GM12878 (cell line): ENCODE results near the gene EBP. TPM values are rescaled to one million over a fixed set of nuclear protein-coding genes. Genes with fewer than 3 reads are reported as not detected.

ENCODE experiments used
- ATAC-seq: fragments of 200-7000 bp; cut with Tn5 transposase; 3 replicates; pipeline ENCODE4 v1.9.1; 2020; ENCODE audit warnings: mild to moderate bottlenecking, moderate library complexity
- BruUV-seq: library from RNA; stranded (reverse); fragments of 400-500 nt; replicated peaks from 2 replicates; lab custom pipeline; 2021; lab: Mats Ljungman, UMichigan
- CTCF ChIA-PET: fragments of 300-600 bp; sonication (Branson Sonifier 250); formaldehyde crosslinking; extraction: SDS; loops from one replicate; lab custom pipeline; 2021; ENCODE audit warnings: inconsistent platforms; lab: Yijun Ruan, JAX
- POLR2A ChIA-PET: fragments of 350-600 bp; formaldehyde crosslinking; extraction: SDS; loops from one replicate; lab custom pipeline; 2021; ENCODE audit warnings: inconsistent platforms; lab: Charles Lee
- RAD21 ChIA-PET: fragments of 300-600 bp; sonication (Branson Sonifier 250); formaldehyde crosslinking; loops from one replicate; lab custom pipeline; 2023; ENCODE audit warnings: antibody characterized with exemption; ENCODE audit not compliant: unreplicated experiment; lab: Charles Lee
- SMC1A ChIA-PET: fragments of 300-600 bp; sonication (Branson Sonifier 250); formaldehyde crosslinking; loops from one replicate; lab custom pipeline; 2023; ENCODE audit not compliant: unreplicated experiment, uncharacterized antibody; lab: Charles Lee
- DNase-seq: peaks from one replicate; pipeline ENCODE4 v3.0.0-alpha.2; 2011; ENCODE audit warnings: low read depth, low spot score
- FAIRE-seq: peaks from 3 replicates; lab custom pipeline; 2011; peaks lifted over from hg19 to GRCh38; lab: Jason Lieb, UNC
- H2AFZ ChIP-seq: 2 replicates; pipeline ENCODE4 v1.6.0; 2011; ENCODE audit warnings: low read depth, low read length, control low read depth; ENCODE audit not compliant: control insufficient read depth
- H3K27ac ChIP-seq: 2 replicates; pipeline ENCODE4 v1.5.1; 2011; ENCODE audit warnings: control low read depth; ENCODE audit not compliant: control insufficient read depth, insufficient read depth
- H3K27me3 ChIP-seq, 2 experiments: replicated peaks in 1 of 2; 2 replicates each; pipeline versions ENCODE4 v1.6.0 to v1.6.1; 2011; ENCODE audit warnings: low read length in 1 of 2; ENCODE audit not compliant: control insufficient read depth in 2 of 2, insufficient read depth in 2 of 2
- H3K36me3 ChIP-seq, 2 experiments: 2 replicates each; pipeline ENCODE4 v1.5.1; 2011; ENCODE audit warnings: low read length in 1 of 2; ENCODE audit not compliant: control insufficient read depth in 2 of 2, insufficient read depth in 2 of 2
- H3K4me1 ChIP-seq: 2 replicates; pipeline ENCODE4 v1.6.1; 2011; ENCODE audit warnings: mild to moderate bottlenecking, low read length, moderate library complexity, mixed read lengths; ENCODE audit not compliant: control insufficient read depth, insufficient read depth
- H3K4me2 ChIP-seq: 2 replicates; pipeline ENCODE4 v1.6.0; 2011; ENCODE audit warnings: control low read depth; ENCODE audit not compliant: control insufficient read depth, insufficient read depth
- H3K4me3 ChIP-seq: fragments of 200-600 bp; sonication (generic); 2 replicates; pipeline ENCODE4 v1.5.1; 2016
- H3K79me2 ChIP-seq: 2 replicates; pipeline ENCODE4 v1.6.0; 2011; ENCODE audit warnings: low read length; ENCODE audit not compliant: control insufficient read depth, insufficient read depth
- H3K9ac ChIP-seq: 2 replicates; pipeline ENCODE4 v1.8.0; 2011; ENCODE audit warnings: low read length, control low read depth, mixed read lengths; ENCODE audit not compliant: control insufficient read depth, insufficient read depth
- H3K9me3 ChIP-seq: replicated peaks from 3 replicates; pipeline ENCODE4 v1.5.1; 2011; ENCODE audit warnings: mild to moderate bottlenecking, low read length; ENCODE audit not compliant: control insufficient read depth, insufficient read depth
- H4K20me1 ChIP-seq: 2 replicates; pipeline ENCODE4 v1.6.0; 2011; ENCODE audit not compliant: control insufficient read depth, insufficient read depth
- ATF2 ChIP-seq: IDR thresholded peaks from 2 replicates; pipeline ENCODE4 v1.6.1; 2012; ENCODE audit warnings: low read length, inconsistent platforms
- ATF7 ChIP-seq: fragments of 450-650 bp; IDR thresholded peaks from 2 replicates; pipeline ENCODE4 v1.6.1; 2016; ENCODE audit warnings: low read depth, mild to moderate bottlenecking
- BMI1 ChIP-seq: fragments of 450-650 bp; IDR thresholded peaks from 2 replicates; pipeline ENCODE4 v1.6.1; 2016; ENCODE audit warnings: mild to moderate bottlenecking, moderate library complexity, borderline replicate concordance
- CHD1 ChIP-seq: IDR thresholded peaks from 2 replicates; pipeline ENCODE4 v1.6.1; 2012; ENCODE audit warnings: low read depth, low read length, improper control_type of control experiment
- CREB1 ChIP-seq: IDR thresholded peaks from 2 replicates; pipeline ENCODE4 v1.6.1; 2012; ENCODE audit warnings: low read depth, mild to moderate bottlenecking, inconsistent platforms
- CUX1 ChIP-seq: IDR thresholded peaks from 2 replicates; pipeline ENCODE4 v1.6.1; 2012; ENCODE audit warnings: improper control_type of control experiment, low read depth, low read length; ENCODE audit not compliant: insufficient replicate concordance
- ESRRA ChIP-seq: IDR thresholded peaks from 2 replicates; pipeline ENCODE4 v1.6.1; 2012; ENCODE audit warnings: mild to moderate bottlenecking, low read length, improper control_type of control experiment
- NBN ChIP-seq: fragments of 450-650 bp; IDR thresholded peaks from 2 replicates; pipeline ENCODE4 v1.6.1; 2016
- NRF1 ChIP-seq: conservative IDR thresholded peaks from 2 replicates; pipeline ENCODE4 v1.6.1; 2011; ENCODE audit warnings: mild to moderate bottlenecking, low read depth, low read length, improper control_type of control experiment
- SREBF1 ChIP-seq: IDR thresholded peaks from 2 replicates; pipeline ENCODE4 v1.6.1; 2012; ENCODE audit warnings: mild to moderate bottlenecking, low read length
- SRF ChIP-seq, 2 experiments: IDR thresholded peaks; 2 replicates each; pipeline ENCODE4 v1.6.1; 2011; ENCODE audit warnings: low read depth in 2 of 2, low read length in 2 of 2, mild to moderate bottlenecking in 1 of 2, moderate library complexity in 1 of 2
- TAF1 ChIP-seq: IDR thresholded peaks from 2 replicates; pipeline ENCODE4 v1.6.1; 2011; ENCODE audit warnings: mild to moderate bottlenecking, low read depth, low read length, borderline replicate concordance
- ZBTB33 ChIP-seq: fragments of 450-650 bp; IDR thresholded peaks from 2 replicates; pipeline ENCODE4 v1.6.1; 2017; ENCODE audit warnings: mild to moderate bottlenecking
- WGBS: methylation state at CpG from one replicate; pipeline ENCODE4 v1.1.6; 2016; ENCODE audit warnings: low lambda C conversion rate; ENCODE audit not compliant: insufficient replicate concordance, insufficient coverage; ENCODE audit errors: missing lambda C conversion rate; 5-methylcytosine and 5-hydroxymethylcytosine counted together
- in situ Hi-C: fragments of 300-500 bp; cut with MboI; formaldehyde crosslinking; loops from 9 replicates; pipeline ENCODE4 v1.14.3; 2018; ENCODE audit warnings: mixed read lengths
- intact Hi-C: fragments of 100-400 bp; cut with micrococcal nuclease; formaldehyde crosslinking; loops from one replicate; pipeline ENCODE4 v1.14.2; 2022; ENCODE audit not compliant: unreplicated experiment
- polyA plus RNA-seq, 11 experiments: library from polyadenylated mRNA; depleted of rRNA in 4 of 11; unstranded in 6 of 11; stranded (reverse) in 5 of 11; fragments of >200 nt; fragmentation: Nextera tagmentation in 4 of 11; fragmentation: Illumina TruSeq in 1 of 11; extraction: Ambion mirVana in 4 of 11; extraction: Trizol in 1 of 11; gene quantifications; 1 replicate in 1 of 11; 2 replicates in 10 of 11; pipeline versions ENCODE4 v1.2.1 to v1.2.3, GENCODE V29; 2011 to 2016; ENCODE audit warnings: inconsistent platforms in 2 of 11, missing spikeins in 2 of 11, low read depth in 1 of 11
- total RNA-seq, 4 experiments: library from RNA; depleted of rRNA in 3 of 4; stranded (reverse); fragments of >200 nt in 3 of 4; fragmentation: Illumina TruSeq in 1 of 4; extraction: Trizol in 1 of 4; gene quantifications; 2 replicates each; pipeline versions ENCODE4 v1.2.1 to v1.2.3, GENCODE V29; 2013 to 2021

The EBP gene
- total and polyA plus RNA-seq, 10 of the 15 experiments (the other 5 are each of a cell fraction or from before 2014, with no cell fraction given): 125 to 628 (median 180) TPM

- no peak for TF ChIP-seq ZBTB33
- no peak for TF ChIP-seq CHD1
- TF ChIP-seq SREBF1: no peak
- TF ChIP-seq TAF1: no peak
- no peak for TF ChIP-seq CREB1
- no peak for TF ChIP-seq NBN
- no peak for TF ChIP-seq NRF1
- TF ChIP-seq, all 136 proteins: peak for 0
Observed at GRCh38 chrX:48513670-48514069, 7.9 kb upstream of the EBP start (continued).

GRCh38 chrX:48514126-48514806 lies 7.3 kb upstream of the EBP start:
- H3K9me3 ChIP-seq: no peaks in the 10 kb centered on the region
- TF ChIP-seq SRF (IDR thresholded peaks at IDR 0.05; ENCODE audit: low read depth in 2 of 2, low read length in 2 of 2) (no peak), BMI1 (no peak), ATF7 (no peak), CUX1 (no peak), CREB1 (no peak), ATF2 (no peak), ESRRA (no peak)
- no peaks in the 10 kb centered on the region for H3K36me3 ChIP-seq
- no peaks in the 10 kb centered on the region for H3K79me2 ChIP-seq
- no peak for ATAC-seq
- intact Hi-C loops (no loop called here), in situ Hi-C loops (no loop called here)
- H3K4me3 ChIP-seq: no peak overlapping the region
- H3K27ac ChIP-seq: no peak overlapping the region
- H4K20me1 ChIP-seq: no peaks in the 10 kb centered on the region
- 63% methylated on average over 16 of the region's 16 CpGs for WGBS
- no peak overlapping the region for H2AFZ ChIP-seq
- H3K27me3 ChIP-seq: no peaks in the 10 kb centered on the region
- no peak overlapping the region for H3K9ac ChIP-seq
- no peak for DNase-seq
- ChIA-PET CTCF (interaction anchor here (0.7 kb wide), 1 partner anchor 778 kb away, joined by 3 read pairs; no protein-coding TSS in a partner anchor), POLR2A (interaction anchor here (0.6 kb wide), 1 partner anchor 160 kb away, joined by 4 read pairs; no protein-coding TSS in a partner anchor), RAD21 (no interaction called here), SMC1A (no interaction called here)
- H3K4me1 ChIP-seq: no peaks in the 10 kb centered on the region
- H3K4me2 ChIP-seq: no peak overlapping the region
- FAIRE-seq: no peak
- BruUV-seq: no TSS peak
